ACC112 (cell line): ENCODE data around the gene C10orf143.

ENCODE experiments used
- H2AFZ ChIP-seq: fragments of 200-600 bp; sonication (generic); one replicate; pipeline ENCODE4 v1.6.0; 2017; ENCODE audit warnings: antibody characterized with exemption, low read length; ENCODE audit not compliant: unreplicated experiment
- H3K27ac ChIP-seq: fragments of 200-600 bp; sonication (generic); 2 replicates; pipeline ENCODE4 v1.5.1; 2014; ENCODE audit warnings: low read depth, mild to moderate bottlenecking, antibody characterized with exemption, low read length, moderate library complexity
- H3K27me3 ChIP-seq: fragments of 200-600 bp; sonication (generic); 2 replicates; pipeline ENCODE4 v1.6.1; 2014; ENCODE audit warnings: mild to moderate bottlenecking, antibody characterized with exemption, low read length, moderate library complexity, mixed read lengths; ENCODE audit not compliant: insufficient read depth
- H3K36me3 ChIP-seq: fragments of 200-600 bp; sonication (generic); 2 replicates; pipeline ENCODE4 v1.6.1; 2016; ENCODE audit warnings: mild to moderate bottlenecking, antibody characterized with exemption, low read length, moderate library complexity, mixed read lengths; ENCODE audit not compliant: insufficient read depth
- H3K4me1 ChIP-seq: fragments of 200-600 bp; sonication (generic); one replicate; pipeline ENCODE4 v1.6.1; 2016; ENCODE audit warnings: low read length, mixed read lengths; ENCODE audit not compliant: insufficient read depth, unreplicated experiment, control insufficient read depth
- H3K4me3 ChIP-seq: fragments of 200-600 bp; sonication (generic); 2 replicates; pipeline ENCODE4 v1.5.1; 2014; ENCODE audit warnings: mild to moderate bottlenecking, low read depth, low read length
- H3K79me2 ChIP-seq: fragments of 200-600 bp; sonication (generic); one replicate; pipeline ENCODE4 v1.6.0; 2016; ENCODE audit warnings: low read length; ENCODE audit not compliant: control insufficient read depth, unreplicated experiment, insufficient read depth

C10orf143 gene

GRCh38 chr10:130044067-130045061, 66.3 kb downstream of the C10orf143 start:
- H3K79me2 ChIP-seq, result no peaks in the 10 kb centered on the region
- H3K4me1 ChIP-seq, result no peaks in the 10 kb centered on the region
- peaks cover 3% of the 10 kb centered on the region; the same call in 1 of the 2 replicates for H3K27me3 ChIP-seq
- no peaks in the 10 kb centered on the region for H3K36me3 ChIP-seq
- H2AFZ ChIP-seq, result no peak overlapping the region
- H3K27ac ChIP-seq, result no peak overlapping the region
- H3K4me3 ChIP-seq, result no peak overlapping the region

GRCh38 chr10:130043491-130043890, 67.1 kb downstream of the C10orf143 start:
- peaks cover 3% of the 10 kb centered on the region; the same call in 1 of the 2 replicates for H3K27me3 ChIP-seq
- no peaks in the 10 kb centered on the region for H3K79me2 ChIP-seq
- no peak overlapping the region for H3K4me3 ChIP-seq
- H3K4me1 ChIP-seq, result no peaks in the 10 kb centered on the region
- H3K27ac ChIP-seq, result no peak overlapping the region
- H2AFZ ChIP-seq, result no peak overlapping the region
- H3K36me3 ChIP-seq, result no peaks in the 10 kb centered on the region

DNA sequence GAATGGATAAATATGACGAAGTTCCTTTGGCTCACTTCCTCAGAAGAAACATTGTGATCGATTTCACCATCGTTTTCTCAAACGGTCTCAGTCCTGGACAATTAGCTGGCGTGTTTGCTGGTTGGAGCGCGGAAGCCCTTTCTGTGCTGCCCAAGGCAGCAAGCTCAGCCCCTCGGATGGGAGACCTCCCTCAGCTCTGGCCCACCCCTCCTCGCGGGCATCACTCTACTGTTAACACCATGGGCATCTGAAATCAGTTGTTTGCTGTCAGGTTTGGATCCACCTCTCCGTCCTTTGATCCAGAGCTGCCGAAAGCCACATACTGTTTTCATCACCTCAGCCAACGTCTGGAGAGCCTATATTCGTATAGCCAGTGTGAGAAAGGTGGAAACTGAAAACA, 68.2 kb downstream of the C10orf143 start:
- no peaks in the 10 kb centered on the region for H3K36me3 ChIP-seq
- H3K79me2 ChIP-seq, result no peaks in the 10 kb centered on the region
- H3K4me3 ChIP-seq, result no peak overlapping the region
- no peak overlapping the region for H2AFZ ChIP-seq
- no peaks in the 10 kb centered on the region for H3K4me1 ChIP-seq
- no peak overlapping the region for H3K27ac ChIP-seq
- peaks cover 3% of the 10 kb centered on the region; the same call in 1 of the 2 replicates for H3K27me3 ChIP-seq

DNA sequence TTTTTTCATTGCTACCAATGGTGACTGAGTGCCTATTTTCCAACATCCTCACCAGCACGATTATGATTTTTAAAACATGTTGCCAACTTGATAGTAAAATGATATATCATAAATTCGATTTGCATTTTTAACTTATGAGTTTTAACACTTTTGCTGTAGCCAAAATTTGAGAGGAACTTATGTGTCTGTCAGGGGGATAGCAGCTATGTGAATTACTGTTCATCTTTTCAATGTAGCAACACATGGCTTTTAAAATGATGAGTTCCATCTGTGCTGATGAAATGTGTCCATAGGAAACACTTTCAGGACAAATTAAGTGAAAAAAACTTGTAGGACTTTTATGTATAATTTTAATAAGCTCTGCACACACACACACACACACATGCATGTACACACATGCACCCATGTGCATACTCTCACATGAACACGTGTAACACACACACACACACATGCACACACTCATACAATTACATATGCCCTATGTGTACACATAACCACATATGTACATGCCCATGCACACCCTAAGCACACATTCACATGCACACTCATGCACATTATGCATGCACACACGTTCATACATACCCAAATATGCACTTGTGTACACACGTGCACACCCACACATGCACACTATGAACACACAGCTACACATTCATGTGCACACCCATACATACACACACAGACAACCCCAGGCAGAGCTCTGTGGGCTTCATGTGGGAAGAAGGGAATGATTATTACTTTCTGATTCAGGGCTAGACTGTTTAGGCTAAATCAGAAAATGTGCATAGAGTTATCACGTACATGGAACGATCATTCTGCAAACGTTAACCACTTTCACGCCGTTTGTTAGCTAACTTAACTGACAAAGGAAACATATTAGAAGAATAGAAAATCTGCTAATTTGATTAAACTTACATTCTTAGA, 68.9 kb downstream of the C10orf143 start:
- Histone ChIP-seq H3K36me3 (no peaks in the 10 kb centered on the region), H3K27me3 (peaks cover 3% of the 10 kb centered on the region; the same call in 1 of the 2 replicates), H3K4me3 (no peak overlapping the region), H3K27ac (no peak overlapping the region), H2AFZ (no peak overlapping the region), H3K79me2 (no peaks in the 10 kb centered on the region), H3K4me1 (no peaks in the 10 kb centered on the region)

DNA sequence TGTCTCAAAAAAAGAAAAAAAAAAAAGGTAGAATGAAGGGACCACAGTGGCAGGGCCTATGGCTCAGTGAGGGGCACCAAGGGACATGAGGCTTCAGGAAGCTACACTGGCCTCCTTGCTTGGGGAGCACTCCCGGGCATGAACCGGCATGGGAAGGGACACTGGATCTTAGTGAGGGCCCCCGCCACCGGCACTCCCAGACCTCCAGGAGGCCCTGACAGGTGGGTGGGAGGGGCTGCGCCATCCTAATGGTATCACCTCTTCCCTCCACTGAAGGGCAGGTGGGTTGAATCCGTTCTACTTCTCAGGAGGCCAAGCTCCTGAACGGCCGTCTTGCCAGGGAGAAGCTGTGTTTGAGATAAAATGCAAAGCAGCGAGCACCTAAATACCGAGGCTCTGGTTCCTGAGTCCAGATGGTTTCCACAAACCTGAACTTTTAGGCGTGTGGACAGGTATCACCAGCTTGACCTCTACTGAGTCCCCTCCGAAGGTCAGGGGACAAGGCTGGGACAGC, 69.8 kb downstream of the C10orf143 start:
- H2AFZ ChIP-seq, result no peak overlapping the region
- H3K27me3 ChIP-seq, result peaks cover 3% of the 10 kb centered on the region; the same call in 1 of the 2 replicates
- no peaks in the 10 kb centered on the region for H3K36me3 ChIP-seq
- no peak overlapping the region for H3K27ac ChIP-seq
- no peaks in the 10 kb centered on the region for H3K4me1 ChIP-seq
- no peak overlapping the region for H3K4me3 ChIP-seq
- no peaks in the 10 kb centered on the region for H3K79me2 ChIP-seq

GRCh38 chr10:130040351-130040750, 70.3 kb downstream of the C10orf143 start:
- no peaks in the 10 kb centered on the region for H3K36me3 ChIP-seq
- no peak overlapping the region for H3K4me3 ChIP-seq
- no peak overlapping the region for H3K27ac ChIP-seq
- H3K4me1 ChIP-seq, result no peaks in the 10 kb centered on the region
- H3K27me3 ChIP-seq, result peaks cover 3% of the 10 kb centered on the region; the same call in 1 of the 2 replicates
- no peak overlapping the region for H2AFZ ChIP-seq
- no peaks in the 10 kb centered on the region for H3K79me2 ChIP-seq

- Histone ChIP-seq H3K27me3 (peaks cover 3% of the 10 kb centered on the region; the same call in 1 of the 2 replicates), H3K4me3 (no peak overlapping the region), H3K4me1 (no peaks in the 10 kb centered on the region), H2AFZ (no peak overlapping the region), H3K27ac (no peak overlapping the region), H3K36me3 (no peaks in the 10 kb centered on the region), H3K79me2 (no peaks in the 10 kb centered on the region)
Measured at GRCh38 chr10:130039141-130039540, 71.5 kb downstream of the C10orf143 start.

DNA sequence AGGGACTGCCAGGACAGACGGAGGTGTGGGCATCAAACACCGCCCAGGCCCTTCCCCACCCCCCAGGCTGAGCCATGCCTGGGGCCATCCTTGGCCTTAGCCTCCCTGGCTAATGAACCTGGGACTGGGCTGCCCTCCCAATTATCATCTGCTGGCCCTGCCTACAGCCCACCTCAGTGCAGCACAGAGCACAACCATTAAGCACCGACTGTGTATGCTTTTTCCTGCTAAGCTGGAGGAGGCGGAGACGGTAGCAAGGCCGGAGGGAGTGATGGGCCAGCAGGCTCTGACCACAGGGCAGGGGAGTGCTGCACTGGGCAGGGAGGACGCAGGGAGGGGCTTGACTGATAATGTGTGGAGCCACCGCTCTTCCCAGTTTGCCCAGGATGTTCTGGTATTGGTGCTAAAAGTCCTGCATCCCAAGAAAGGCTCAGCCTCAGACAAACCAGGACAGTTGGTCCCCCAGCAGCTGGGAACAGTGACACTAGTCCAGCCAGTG, 72.0 kb downstream of the C10orf143 start:
- no peaks in the 10 kb centered on the region for H3K79me2 ChIP-seq
- peaks cover 3% of the 10 kb centered on the region; the same call in 1 of the 2 replicates for H3K27me3 ChIP-seq
- no peaks in the 10 kb centered on the region for H3K36me3 ChIP-seq
- H3K4me1 ChIP-seq, result no peaks in the 10 kb centered on the region
- no peak overlapping the region for H3K27ac ChIP-seq
- no peak overlapping the region for H2AFZ ChIP-seq
- no peak overlapping the region for H3K4me3 ChIP-seq

DNA sequence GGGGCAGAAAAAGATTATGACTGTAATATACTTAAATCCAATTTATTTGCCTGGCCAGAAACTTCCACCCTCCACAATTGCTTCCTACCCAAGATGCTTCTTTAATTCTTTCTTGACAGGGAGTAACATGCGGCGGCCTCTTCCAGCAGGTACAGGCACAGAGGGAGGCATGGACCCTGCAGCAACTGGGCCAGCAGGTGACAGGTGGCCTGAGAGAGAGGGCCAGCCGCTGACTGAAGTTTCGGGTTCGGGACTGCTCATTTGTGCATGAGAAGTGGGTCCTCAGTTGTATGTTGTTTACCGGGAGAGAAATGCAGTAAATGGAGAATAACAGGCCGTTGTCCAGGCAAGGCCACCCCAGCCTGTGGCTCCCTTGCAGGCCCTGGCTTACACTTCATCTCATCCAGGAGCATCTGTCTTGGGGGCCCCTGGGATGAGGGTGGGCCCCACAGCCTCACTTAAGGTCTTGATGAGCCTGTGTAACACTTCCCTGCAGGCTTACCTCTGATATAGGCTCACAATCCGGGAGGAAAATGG, 72.5 kb downstream of the C10orf143 start:
- no peak overlapping the region for H3K27ac ChIP-seq
- no peaks in the 10 kb centered on the region for H3K36me3 ChIP-seq
- peaks cover 3% of the 10 kb centered on the region; the same call in 1 of the 2 replicates for H3K27me3 ChIP-seq
- no peaks in the 10 kb centered on the region for H3K4me1 ChIP-seq
- H3K4me3 ChIP-seq, result no peak overlapping the region
- no peaks in the 10 kb centered on the region for H3K79me2 ChIP-seq
- no peak overlapping the region for H2AFZ ChIP-seq

DNA sequence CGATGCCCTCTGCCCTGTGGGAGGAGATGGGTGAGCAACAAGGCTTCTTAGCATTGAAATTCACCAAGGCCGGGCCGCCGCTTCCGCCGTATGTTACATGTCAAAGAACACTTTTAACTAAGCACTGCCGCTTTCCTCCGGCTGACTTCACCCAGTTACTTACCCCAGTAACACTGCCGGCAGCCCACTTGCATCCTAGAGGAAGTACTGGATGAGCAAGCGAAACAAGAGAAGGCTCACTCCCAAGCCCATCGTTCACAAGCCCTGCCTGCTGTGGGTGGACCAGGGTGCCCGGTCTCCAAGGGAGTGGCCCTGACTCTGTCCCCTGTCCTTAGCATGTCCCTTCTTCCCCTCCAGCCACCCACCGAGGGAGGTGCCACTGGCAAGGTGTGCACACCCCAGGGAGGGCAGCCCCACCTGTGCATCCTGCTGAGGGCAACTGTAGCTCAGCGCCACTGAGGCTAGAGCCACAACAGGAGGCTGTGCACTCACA, 73.4 kb downstream of the C10orf143 start:
- Histone ChIP-seq H3K27ac (no peak overlapping the region), H3K4me3 (no peak overlapping the region), H3K79me2 (no peaks in the 10 kb centered on the region), H3K4me1 (no peaks in the 10 kb centered on the region), H2AFZ (no peak overlapping the region), H3K36me3 (no peaks in the 10 kb centered on the region), H3K27me3 (peaks cover 3% of the 10 kb centered on the region; the same call in 1 of the 2 replicates)
